Progenitor cell of endocrine pancreas (in vitro differentiated cells): Measurements from ENCODE around the gene METTL8. TPM values are rescaled to one million over a fixed set of nuclear protein-coding genes. Genes with fewer than 3 reads are reported as not detected.
"Not testable (repeated sequence)": the region's sequence is repeated elsewhere in the genome, so short reads cannot be mapped to it uniquely, and the experiment has no call there.

Experiments used
- DNase-seq: peaks from one replicate; pipeline ENCODE4 v3.0.0; 2021; ENCODE audit warnings: low spot score; ENCODE audit not compliant: unreplicated experiment
- H3K27ac Mint-ChIP-seq: 2 replicates; pipeline ENCODE4 v1.8.0; 2021; ENCODE audit warnings: mild to moderate bottlenecking, moderate library complexity, mixed read lengths
- H3K27me3 Mint-ChIP-seq: 2 replicates; pipeline ENCODE4 v1.8.0; 2021; ENCODE audit warnings: mixed read lengths
- H3K36me3 Mint-ChIP-seq: 2 replicates; pipeline ENCODE4 v1.8.0; 2022; ENCODE audit warnings: mixed read lengths; ENCODE audit not compliant: insufficient read depth
- H3K4me1 Mint-ChIP-seq: 2 replicates; pipeline ENCODE4 v1.8.0; 2021; ENCODE audit warnings: low read depth, mixed read lengths
- H3K4me3 Mint-ChIP-seq: 2 replicates; pipeline ENCODE4 v1.8.0; 2021; ENCODE audit warnings: low read depth, mild to moderate bottlenecking, moderate library complexity, mixed read lengths
- H3K9me3 Mint-ChIP-seq: 2 replicates; pipeline ENCODE4 v1.8.0; 2021; ENCODE audit warnings: low read depth, mixed read lengths
- CTCF ChIP-seq: fragments of 200-600 bp; sonication (generic); IDR thresholded peaks from one replicate; pipeline ENCODE4 v1.5.0; 2021; ENCODE audit warnings: antibody characterized with exemption, mild to moderate bottlenecking; ENCODE audit not compliant: unreplicated experiment
- total RNA-seq: library from RNA; stranded (reverse); gene quantifications from 2 replicates; pipeline ENCODE4 v1.2.1, GENCODE V29; 2021

Gene METTL8
- total RNA-seq, 1 donor from 2014 or later = 26.9 TPM

GRCh38 chr2:171416009-171416926 is 17.5 kb downstream of the METTL8 start:
- Mint-ChIP-seq H3K4me3 (no peak overlapping the region), H3K36me3 (no peaks in the 10 kb centered on the region), H3K9me3 (no peaks in the 10 kb centered on the region), H3K27me3 (no peaks in the 10 kb centered on the region), H3K27ac (peak overlapping the region; percentile 3), H3K4me1 (no peaks in the 10 kb centered on the region)
- peak; percentile 68 for DNase-seq
- TF ChIP-seq CTCF = peak; percentile 86

- DNase-seq, H3K27me3 Mint-ChIP-seq, H3K4me3 Mint-ChIP-seq, H3K4me1 Mint-ChIP-seq, H3K9me3 Mint-ChIP-seq, H3K36me3 Mint-ChIP-seq: not testable (repeated sequence)
- H3K27ac Mint-ChIP-seq = peak overlapping the region; percentile 18
Observed at GRCh38 chr2:171414645-171415044, 19.1 kb downstream of the METTL8 start.

- H3K4me1 Mint-ChIP-seq = peaks cover 2% of the 10 kb centered on the region
- no peaks in the 10 kb centered on the region for H3K9me3 Mint-ChIP-seq
- no peaks in the 10 kb centered on the region for H3K27me3 Mint-ChIP-seq
- no peak for TF ChIP-seq CTCF
- no peak overlapping the region for H3K4me3 Mint-ChIP-seq
- no peak for DNase-seq
- no peaks in the 10 kb centered on the region for H3K36me3 Mint-ChIP-seq
- no peak overlapping the region for H3K27ac Mint-ChIP-seq
Observed at GRCh38 chr2:171412571-171413175, 21.1 kb downstream of the METTL8 start.

GRCh38 chr2:171411791-171412483 is 21.9 kb downstream of the METTL8 start:
- Mint-ChIP-seq H3K27ac (no peak overlapping the region), H3K9me3 (no peaks in the 10 kb centered on the region), H3K36me3 (no peaks in the 10 kb centered on the region), H3K4me3 (no peak overlapping the region), H3K4me1 (peaks cover 2% of the 10 kb centered on the region), H3K27me3 (no peaks in the 10 kb centered on the region)
- TF ChIP-seq CTCF = no peak
- DNase-seq = no peak

GRCh38 chr2:171411214-171411613 is 22.6 kb downstream of the METTL8 start:
- DNase-seq = no peak
- Mint-ChIP-seq H3K4me3 (no peak overlapping the region), H3K27me3 (no peaks in the 10 kb centered on the region), H3K36me3 (no peaks in the 10 kb centered on the region), H3K27ac (no peak overlapping the region), H3K4me1 (peaks cover 2% of the 10 kb centered on the region), H3K9me3 (no peaks in the 10 kb centered on the region)
- no peak for TF ChIP-seq CTCF
